H1 (cell line): ENCODE results near the gene KIF26A. TPM values are rescaled to one million over a fixed set of nuclear protein-coding genes. Genes with fewer than 3 reads are reported as not detected.

ENCODE experiments used
- CTCF ChIA-PET: fragments of 300-600 bp; sonication (Branson Sonifier 250); formaldehyde crosslinking; loops from one replicate; lab custom pipeline; 2021; ENCODE audit not compliant: partially characterized antibody; lab: Charles Lee
- POLR2A ChIA-PET: fragments of 300-600 bp; sonication (Branson Sonifier 250); formaldehyde crosslinking; loops from one replicate; lab custom pipeline; 2021; ENCODE audit warnings: inconsistent platforms; ENCODE audit not compliant: partially characterized antibody; lab: Charles Lee
- DNase-seq, 2 experiments: peaks; one replicate each; pipeline versions ENCODE4 v3.0.0 to v3.0.0-alpha.2; 2010 to 2022; ENCODE audit warnings: low spot score in 2 of 2, low read depth in 1 of 2, mixed read lengths in 1 of 2
- FAIRE-seq: peaks from 2 replicates; lab custom pipeline; 2011; peaks lifted over from hg19 to GRCh38; lab: Jason Lieb, UNC
- H2AFZ ChIP-seq: 2 replicates; pipeline ENCODE4 v1.8.1; 2012; ENCODE audit warnings: low read length, inconsistent platforms
- H2AK5ac ChIP-seq: 2 replicates; pipeline ENCODE4 v1.6.1; 2013; ENCODE audit warnings: low read depth, low read length
- H2BK120ac ChIP-seq: replicated peaks from 2 replicates; pipeline ENCODE3; 2013; ENCODE audit warnings: low read depth, low read length, inconsistent platforms
- H2BK12ac ChIP-seq: 2 replicates; pipeline ENCODE4 v1.6.1; 2013; ENCODE audit warnings: low read depth, low read length
- H2BK15ac ChIP-seq: 2 replicates; pipeline ENCODE4 v1.6.1; 2013; ENCODE audit warnings: low read length
- H2BK20ac ChIP-seq: 2 replicates; pipeline ENCODE4 v1.6.1; 2013; ENCODE audit warnings: low read length
- H2BK5ac ChIP-seq: 2 replicates; pipeline ENCODE4 v1.6.1; 2013; ENCODE audit warnings: low read depth, low read length
- H3K14ac ChIP-seq: 2 replicates; pipeline ENCODE4 v1.6.1; 2013; ENCODE audit warnings: inconsistent platforms; ENCODE audit not compliant: insufficient read length
- H3K18ac ChIP-seq: 2 replicates; pipeline ENCODE4 v1.6.1; 2013; ENCODE audit warnings: low read length; ENCODE audit errors: extremely low read depth
- H3K23ac ChIP-seq: 2 replicates; pipeline ENCODE4 v1.6.1; 2013; ENCODE audit warnings: inconsistent platforms; ENCODE audit not compliant: insufficient read length
- H3K23me2 ChIP-seq: 2 replicates; pipeline ENCODE4 v1.6.1; 2013; ENCODE audit warnings: low read depth, low read length
- H3K27ac ChIP-seq: 2 replicates; pipeline ENCODE4 v1.6.1; 2011; ENCODE audit warnings: low read depth, low read length, inconsistent platforms
- H3K27me3 ChIP-seq, 4 experiments: replicated peaks in 1 of 4; 1 replicate in 1 of 4; 2 replicates in 3 of 4; pipeline versions ENCODE4 v1.6.1 to v1.8.1; 2011 to 2013; ENCODE audit warnings: low read length in 3 of 4, mild to moderate bottlenecking in 3 of 4, inconsistent platforms in 2 of 4, mixed read lengths in 2 of 4, moderate library complexity in 1 of 4; ENCODE audit not compliant: control insufficient read depth in 3 of 4, insufficient read depth in 3 of 4; ENCODE audit errors: extremely low read depth in 1 of 4
- H3K36me3 ChIP-seq, 4 experiments: 2 replicates each; pipeline versions ENCODE4 v1.6.1 to v1.8.1; 2011 to 2013; ENCODE audit warnings: mild to moderate bottlenecking in 4 of 4, low read length in 3 of 4, moderate library complexity in 2 of 4, control low read depth in 1 of 4, inconsistent platforms in 1 of 4; ENCODE audit not compliant: insufficient read depth in 4 of 4, control insufficient read depth in 2 of 4
- H3K4ac ChIP-seq: replicated peaks from 2 replicates; pipeline ENCODE3; 2013; ENCODE audit warnings: low read length, low read depth, mixed read lengths, inconsistent platforms; ENCODE audit not compliant: insufficient read length
- H3K4me1 ChIP-seq, 4 experiments: replicated peaks in 1 of 4; 1 replicate in 1 of 4; 2 replicates in 3 of 4; pipeline versions ENCODE4 v1.6.1 to v1.8.1; 2011 to 2013; ENCODE audit warnings: low read length in 3 of 4, inconsistent platforms in 2 of 4, mixed read lengths in 1 of 4; ENCODE audit not compliant: insufficient read depth in 4 of 4, control insufficient read depth in 3 of 4
- H3K4me2 ChIP-seq, 2 experiments: 2 replicates each; pipeline versions ENCODE4 v1.6.1 to v1.8.1; 2011 to 2013; ENCODE audit warnings: low read depth in 2 of 2, low read length in 2 of 2, control low read depth in 1 of 2, inconsistent platforms in 1 of 2, mild to moderate bottlenecking in 1 of 2; ENCODE audit not compliant: insufficient read depth in 1 of 2
- H3K4me3 ChIP-seq, 4 experiments: fragments of 200-600, 300-600 bp in 1 of 4; sonication (generic), shearing (Covaris generic), sonication (Bioruptor Twin) in 1 of 4; 2 replicates each; pipeline versions ENCODE4 v1.5.1 to v1.8.1; 2011 to 2016; ENCODE audit warnings: low read length in 4 of 4, low read depth in 3 of 4, control low read depth in 2 of 4, inconsistent platforms in 2 of 4, mild to moderate bottlenecking in 2 of 4, mixed read lengths in 1 of 4, moderate library complexity in 1 of 4; ENCODE audit not compliant: insufficient read depth in 2 of 4; ENCODE audit errors: extremely low read depth in 1 of 4
- H3K56ac ChIP-seq: replicated peaks from 2 replicates; pipeline ENCODE3; 2013; ENCODE audit warnings: low read depth, mild to moderate bottlenecking, mixed read lengths, low read length, inconsistent platforms; ENCODE audit not compliant: insufficient read length
- H3K79me1 ChIP-seq: 2 replicates; pipeline ENCODE4 v1.6.1; 2013; ENCODE audit warnings: low read depth, low read length, control low read depth
- H3K79me2 ChIP-seq, 2 experiments: 2 replicates each; pipeline versions ENCODE4 v1.6.1 to v1.8.1; 2012 to 2013; ENCODE audit warnings: low read length in 2 of 2, mild to moderate bottlenecking in 2 of 2, inconsistent platforms in 1 of 2; ENCODE audit not compliant: insufficient read depth in 2 of 2, control insufficient read depth in 1 of 2
- H3K9ac ChIP-seq, 4 experiments: replicated peaks in 1 of 4; 1 replicate in 1 of 4; 2 replicates in 3 of 4; pipeline versions ENCODE4 v1.6.1 to v1.8.1; 2011 to 2013; ENCODE audit warnings: low read depth in 3 of 4, low read length in 3 of 4, control low read depth in 2 of 4, mild to moderate bottlenecking in 2 of 4, moderate library complexity in 2 of 4, inconsistent platforms in 1 of 4; ENCODE audit errors: extremely low read depth in 1 of 4
- H3K9me3 ChIP-seq, 2 experiments: 2 replicates each; pipeline versions ENCODE4 v1.6.1 to v1.8.1; 2012 to 2013; ENCODE audit warnings: mild to moderate bottlenecking in 2 of 2, moderate library complexity in 2 of 2, control low read depth in 1 of 2, inconsistent platforms in 1 of 2, low read depth in 1 of 2, low read length in 1 of 2, mixed read lengths in 1 of 2; ENCODE audit not compliant: insufficient read depth in 2 of 2
- H4K20me1 ChIP-seq, 2 experiments: replicated peaks in 1 of 2; 2 replicates each; pipeline versions ENCODE3 to v1.8.1; 2011 to 2013; ENCODE audit warnings: inconsistent platforms in 2 of 2, low read length in 2 of 2, mild to moderate bottlenecking in 1 of 2; ENCODE audit not compliant: insufficient read depth in 2 of 2, control insufficient read depth in 1 of 2
- H4K5ac ChIP-seq: 2 replicates; pipeline ENCODE4 v1.6.1; 2013; ENCODE audit warnings: low read length, low read depth, mixed read lengths, inconsistent platforms; ENCODE audit not compliant: insufficient read length
- H4K8ac ChIP-seq: 2 replicates; pipeline ENCODE4 v1.8.0; 2013; ENCODE audit warnings: mild to moderate bottlenecking, moderate library complexity, low read length, inconsistent platforms; ENCODE audit not compliant: insufficient read depth; ENCODE audit errors: extremely low read depth
- H4K91ac ChIP-seq: replicated peaks from 2 replicates; pipeline ENCODE3; 2013; ENCODE audit warnings: low read length, mixed read lengths, inconsistent platforms; ENCODE audit not compliant: insufficient read length
- CTBP2 ChIP-seq: IDR thresholded peaks from 2 replicates; pipeline ENCODE4 v1.7.0; 2011; ENCODE audit warnings: borderline replicate concordance, mild to moderate bottlenecking, moderate library complexity, mixed read lengths, low read length; ENCODE audit not compliant: insufficient read depth, insufficient read length
- HDAC2 ChIP-seq, 2 experiments: fragments of 300-600 bp in 1 of 2; sonication (generic) in 1 of 2; IDR thresholded peaks; 2 replicates each; pipeline ENCODE4 v1.6.1; 2011 to 2012; ENCODE audit warnings: low read depth in 2 of 2, low read length in 2 of 2, mild to moderate bottlenecking in 2 of 2, moderate library complexity in 2 of 2, borderline replicate concordance in 1 of 2, inconsistent platforms in 1 of 2
- TEAD4 ChIP-seq: IDR thresholded peaks from 2 replicates; pipeline ENCODE4 v1.6.1; 2012; ENCODE audit warnings: low read depth, low read length, inconsistent platforms, mixed read lengths
- WGBS, 2 experiments: shearing (Covaris generic) in 1 of 2; methylation state at CpG; one replicate each; pipeline versions ENCODE4 v1.1.6 to v1.1.7; 2013 to 2015; ENCODE audit warnings: low lambda C conversion rate in 2 of 2, mixed read lengths in 2 of 2, inconsistent platforms in 1 of 2, low coverage in 1 of 2, missing lambda C conversion rate in 1 of 2; ENCODE audit not compliant: insufficient replicate concordance in 2 of 2, insufficient coverage in 1 of 2, insufficient read length in 1 of 2; ENCODE audit errors: extremely low coverage in 1 of 2, missing lambda C conversion rate in 1 of 2; 5-methylcytosine and 5-hydroxymethylcytosine counted together
- polyA plus RNA-seq, 7 experiments: library from polyadenylated mRNA; depleted of rRNA in 3 of 7; stranded (reverse) in 5 of 7; unstranded in 2 of 7; fragments of >200 nt in 5 of 7; fragments of 200-250 nt in 2 of 7; gene quantifications; 1 replicate in 5 of 7; 2 replicates in 1 of 7; 4 replicates in 1 of 7; pipeline versions ENCODE4 v1.2.1 to v1.2.3, GENCODE V29; 2011 to 2013; ENCODE audit warnings: missing spikeins in 2 of 7, mixed read lengths in 2 of 7
- total RNA-seq: library from RNA; stranded (reverse); fragmentation: NEBNext Ultra II Directional; extraction: Animal tissue kit (Norgen Biotek cat#: 25700); gene quantifications from 2 replicates; pipeline ENCODE4 v1.2.1, GENCODE V29; 2021

Gene KIF26A
- total and polyA plus RNA-seq, 2 of the 8 experiments (the other 6 are each of a cell fraction or from before 2014, with no cell fraction given): 11.5 to 41.6 TPM

- H3K79me1 ChIP-seq: no peaks in the 10 kb centered on the region
- H3K27ac ChIP-seq: no peak overlapping the region
- WGBS, 2 experiments: 85% methylated on average over 23 of the region's 32 CpGs; no CpG with 5 or more reads in 1 of the 2 experiments
- H3K56ac ChIP-seq: no peak overlapping the region
- H3K4me1 ChIP-seq: peaks cover 0 to 14% (median 1%) of the 10 kb centered on the region in 4 experiments; a peak in 5 of 7 replicates
- no peaks in the 10 kb centered on the region for H3K27me3 ChIP-seq
- no peak overlapping the region for H3K4me3 ChIP-seq
- no peaks in the 10 kb centered on the region for H3K23me2 ChIP-seq
- no peak overlapping the region for H2BK120ac ChIP-seq
- no peak overlapping the region for H2BK5ac ChIP-seq
- DNase-seq (peak in 1 of 2 experiments; percentile 47), FAIRE-seq (no peak)
- no peak overlapping the region for H2BK15ac ChIP-seq
- H2BK12ac ChIP-seq: no peak overlapping the region
- H3K23ac ChIP-seq: no peak overlapping the region
- no peaks in the 10 kb centered on the region for H3K9me3 ChIP-seq
- no peaks in the 10 kb centered on the region for H3K79me2 ChIP-seq
- H4K5ac ChIP-seq: no peak overlapping the region
- no peaks in the 10 kb centered on the region for H3K36me3 ChIP-seq
- H4K8ac ChIP-seq: no peak overlapping the region
- CTCF ChIA-PET: interaction anchor here (0.8 to 2.2 kb wide), 7 partner anchors 11 to 458 kb away, joined by 3 to 10 read pairs (median 4); no protein-coding TSS in a partner anchor
- H2AFZ ChIP-seq: no peak overlapping the region
- no peak overlapping the region for H3K9ac ChIP-seq
- no peak overlapping the region for H2BK20ac ChIP-seq
- no peak overlapping the region for H3K18ac ChIP-seq
- H4K91ac ChIP-seq: no peak overlapping the region
- H2AK5ac ChIP-seq: no peak overlapping the region
- peaks cover 0 to 2% of the 10 kb centered on the region in 2 experiments for H4K20me1 ChIP-seq
- POLR2A ChIA-PET: interaction anchor here (0.6 kb wide), 1 partner anchor 290 kb away, joined by 3 read pairs; no protein-coding TSS in a partner anchor
- H3K14ac ChIP-seq: no peak overlapping the region
- H3K4me2 ChIP-seq: no peak overlapping the region
- H3K4ac ChIP-seq: no peak overlapping the region
- TF ChIP-seq HDAC2 (IDR thresholded peaks at IDR 0.05; ENCODE audit: borderline replicate concordance in 1 of 2, low read depth in 2 of 2, low read length in 2 of 2): no peak
- no peak for TF ChIP-seq CTBP2
- no peak for TF ChIP-seq TEAD4
These were observed 30.5 kb upstream of the KIF26A start for GRCh38 chr14:104107611-104108569.
